HG02798 (cell line): ENCODE results near the gene CHID1.

ENCODE experiments used
- ATAC-seq: cut with Tn5 transposase; IDR thresholded peaks from one replicate; pipeline ENCODE4 v1.9.1; 2021; ENCODE audit warnings: mild to moderate bottlenecking; ENCODE audit not compliant: unreplicated experiment, poor library complexity

CHID1 gene

DNA sequence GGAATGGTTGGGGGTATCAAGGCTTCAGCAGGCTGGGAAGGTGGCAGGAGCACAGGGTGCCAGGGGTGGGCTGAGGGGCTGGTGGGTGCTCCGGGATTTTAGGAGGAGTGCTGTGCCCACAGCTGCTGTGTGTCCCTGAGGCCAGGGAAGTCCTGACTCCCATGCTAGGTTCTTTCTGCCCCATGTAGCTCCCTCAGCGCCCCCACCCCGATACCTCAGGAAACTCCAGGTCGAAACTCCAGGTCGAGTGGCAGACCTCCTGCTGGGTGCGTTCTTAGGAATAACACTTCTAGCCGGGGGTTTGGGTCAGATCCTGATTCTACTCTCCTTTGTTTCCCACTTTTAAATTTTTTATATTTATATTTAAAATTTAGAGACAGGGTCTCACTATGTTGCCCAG is 23.3 kb upstream of the CHID1 start:
- no peak for ATAC-seq

DNA sequence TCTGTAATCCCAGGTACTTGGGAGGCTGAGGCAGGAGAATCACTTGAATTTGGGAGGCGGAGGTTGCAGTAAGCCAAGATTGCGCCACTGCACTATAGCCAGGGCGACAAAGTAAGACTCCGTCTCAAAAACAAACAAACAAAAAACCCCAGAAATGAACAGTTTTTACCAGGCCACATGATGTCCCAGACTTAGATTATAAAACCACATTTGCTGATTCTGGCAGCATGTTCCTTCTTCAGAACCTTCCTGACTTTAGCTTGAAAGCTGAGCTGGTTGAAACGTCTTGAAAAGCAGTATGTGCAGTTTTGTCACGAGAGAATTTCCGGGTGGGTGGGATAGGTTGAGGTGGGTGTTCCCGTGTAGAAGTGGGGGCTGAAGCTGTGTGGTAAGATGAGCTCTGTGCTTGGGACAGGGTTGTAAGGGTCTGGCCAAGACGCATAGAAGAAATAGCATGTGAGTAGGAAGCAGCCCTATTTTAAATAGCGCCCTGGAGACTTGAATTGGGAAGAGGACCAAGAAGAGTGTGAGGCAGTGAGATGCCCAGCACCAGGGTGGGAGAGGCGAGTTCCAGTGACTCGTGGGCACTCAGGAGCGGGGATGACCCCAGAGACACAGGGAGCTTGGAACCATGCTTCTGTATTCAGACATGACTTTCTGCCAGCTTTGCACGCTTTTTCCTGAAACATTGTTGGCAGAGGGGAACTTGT is 22.7 kb upstream of the CHID1 start:
- ATAC-seq: no peak

DNA sequence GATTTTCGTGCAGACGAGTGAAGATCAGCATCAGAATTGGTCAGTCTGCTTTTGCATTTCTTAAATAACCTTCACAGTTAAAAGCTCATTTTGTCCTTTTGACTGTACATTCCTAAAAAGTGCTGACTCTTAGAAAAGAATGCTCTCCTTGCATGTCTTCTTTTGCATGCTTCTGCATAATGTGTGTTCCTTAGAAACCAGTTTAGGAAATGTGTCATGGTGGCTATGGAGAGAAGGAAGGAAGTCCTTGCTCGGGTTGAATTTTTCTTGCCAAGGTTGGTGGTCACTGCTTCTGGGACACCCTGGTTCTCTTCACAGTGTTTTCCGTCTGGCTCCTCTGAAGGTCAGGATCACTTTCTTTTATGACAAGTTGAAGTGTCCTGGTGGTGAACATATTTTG is 21.8 kb upstream of the CHID1 start:
- ATAC-seq: no peak

DNA sequence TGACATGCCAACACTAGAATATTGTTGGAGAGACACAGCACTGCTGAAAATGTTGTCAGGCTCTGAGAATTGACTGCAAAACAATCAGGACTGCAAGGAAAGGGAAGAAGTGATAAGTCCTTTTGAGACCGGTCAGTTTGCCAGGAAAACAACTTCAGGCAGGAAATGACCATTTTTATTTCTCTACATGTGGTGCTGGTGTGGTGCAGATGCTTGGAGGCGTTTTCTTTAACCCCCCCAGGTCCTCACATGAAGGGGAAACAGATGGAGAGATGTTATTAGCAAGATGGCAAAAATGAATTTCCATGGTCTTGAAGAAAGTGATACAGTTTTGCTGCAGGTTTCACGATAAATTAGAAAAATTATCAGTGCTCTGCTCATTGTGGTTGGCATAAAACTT is 20.8 kb upstream of the CHID1 start:
- no peak for ATAC-seq

DNA sequence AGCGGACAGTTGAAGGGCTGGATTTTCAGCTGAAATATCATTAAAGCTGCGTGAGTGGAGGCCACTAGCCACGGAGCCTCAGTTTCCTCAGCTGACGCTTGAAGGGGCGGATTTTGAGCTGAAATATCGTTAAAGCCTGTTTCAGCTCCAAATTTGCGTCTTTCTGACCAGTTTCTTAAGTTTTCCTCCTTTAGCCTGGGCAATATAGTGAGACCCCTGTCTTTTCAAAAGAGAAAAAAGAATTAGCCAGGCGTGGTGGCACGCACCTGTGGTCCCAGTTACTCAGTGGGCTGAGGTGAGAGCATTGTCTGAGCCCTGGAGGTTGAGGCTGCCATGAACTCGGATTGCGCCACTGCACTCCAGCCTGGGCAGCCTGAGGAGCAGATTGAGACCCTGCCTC is 18.8 kb upstream of the CHID1 start:
- ATAC-seq: no peak

DNA sequence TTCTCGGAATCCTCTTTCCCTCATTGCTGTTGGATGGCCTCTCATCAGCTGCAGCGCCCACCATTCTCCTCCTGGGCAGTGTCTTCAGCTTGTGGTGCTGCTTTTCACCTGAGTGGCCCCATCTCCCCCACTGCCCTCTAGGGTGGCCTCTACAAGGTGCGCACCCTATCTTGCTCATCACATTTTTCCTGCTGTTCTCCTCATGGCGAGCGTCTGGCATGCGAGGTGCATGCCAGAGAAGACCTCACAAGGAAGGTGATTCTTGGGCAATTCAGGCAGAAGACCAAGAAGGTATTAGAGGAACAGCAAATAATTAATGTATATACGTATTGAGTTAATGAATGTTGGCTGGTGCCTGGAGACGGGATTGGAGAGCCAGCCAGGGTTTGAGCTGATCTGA is 18.2 kb upstream of the CHID1 start:
- no peak for ATAC-seq

DNA sequence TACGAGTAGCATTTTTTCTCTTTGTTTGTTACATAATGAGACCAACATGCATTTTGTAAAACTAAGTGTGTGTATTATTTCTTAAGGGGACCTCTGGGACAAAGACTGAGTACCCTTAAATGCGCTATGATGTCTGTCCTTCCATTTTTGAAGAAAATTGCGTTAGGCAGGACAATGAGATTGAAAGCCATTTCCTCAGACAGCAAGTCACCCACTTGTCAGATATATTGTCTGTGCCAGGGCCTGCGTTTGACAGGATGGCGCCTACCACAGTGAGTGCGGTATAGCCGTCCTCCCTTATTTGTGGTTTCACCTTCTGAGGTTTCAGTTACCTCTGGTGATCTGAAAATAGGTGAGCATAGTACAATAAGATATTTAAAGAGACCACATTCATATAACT is 17.3 kb upstream of the CHID1 start:
- no peak for ATAC-seq

DNA sequence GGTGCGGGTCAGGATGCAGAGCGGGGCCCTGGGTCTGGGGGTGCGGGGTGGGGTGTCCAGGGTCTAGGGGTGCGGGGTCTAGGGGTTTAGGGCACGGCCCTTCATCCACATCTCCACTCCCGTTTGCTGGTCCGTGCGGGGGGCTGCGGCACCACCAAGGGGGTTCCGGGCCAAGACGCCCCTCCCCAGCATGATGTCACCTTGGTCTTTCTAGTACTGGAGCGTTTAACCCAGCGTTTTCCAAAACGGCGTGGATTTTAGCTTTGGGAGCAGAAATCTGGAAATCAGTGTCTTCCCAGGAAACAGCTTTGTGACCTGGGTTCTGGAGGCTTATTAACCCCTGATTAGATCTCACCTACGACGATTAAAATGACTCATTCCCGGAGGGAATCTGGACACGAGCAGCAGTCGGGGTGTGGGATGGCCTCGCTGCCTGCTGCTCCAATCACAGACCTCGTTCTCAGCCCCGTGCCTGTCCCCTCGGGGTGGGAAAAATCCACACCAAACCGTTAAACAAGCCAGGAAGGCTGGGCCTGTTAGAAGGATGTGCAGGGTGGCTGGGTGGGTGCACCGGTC is 15.8 kb upstream of the CHID1 start:
- ATAC-seq: no peak

DNA sequence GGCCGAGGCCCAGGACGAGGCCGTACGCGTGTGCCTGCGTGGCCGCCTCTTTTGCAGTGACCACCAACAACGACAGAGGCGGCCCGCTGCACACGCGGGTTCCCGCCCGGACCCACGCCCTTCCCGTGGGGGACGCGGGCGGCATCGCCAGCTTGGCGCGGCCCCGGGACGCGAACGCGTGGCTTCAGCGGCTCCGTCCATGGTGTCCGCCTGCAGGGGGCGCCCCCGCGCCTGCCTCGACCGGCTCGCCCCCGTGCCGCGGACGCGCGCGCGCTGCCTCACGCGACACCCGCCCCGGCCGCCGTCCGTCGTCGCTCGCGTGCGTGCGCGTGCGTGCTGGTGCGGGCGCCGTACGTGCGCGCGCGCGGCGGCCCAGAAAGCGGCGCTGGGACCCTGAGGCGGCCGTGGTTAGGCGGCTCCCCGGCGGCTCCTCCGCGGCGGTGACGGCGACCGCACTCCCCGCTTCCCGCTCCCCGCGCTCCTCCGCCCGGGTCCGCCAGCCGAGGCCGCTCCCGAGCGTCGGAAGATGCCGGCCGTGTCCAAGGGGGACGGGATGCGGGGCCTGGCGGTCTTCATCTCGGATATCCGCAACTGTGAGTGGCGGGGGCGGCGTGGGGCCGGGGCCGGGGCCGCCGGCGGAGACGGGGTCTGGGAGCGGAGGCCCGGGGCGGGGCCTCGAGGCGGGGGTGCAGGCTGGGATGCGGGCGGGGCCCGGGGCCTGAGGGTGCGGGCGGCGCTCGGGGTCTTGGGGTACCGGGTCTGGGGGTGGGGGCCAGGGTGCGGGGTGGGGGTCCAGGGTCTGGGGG is 15.1 kb upstream of the CHID1 start, which contains the start of gene AP2A2:
Gene AP2A2, plus strand, starts transcription at position 375 of the 806 bp plus-strand sequence. Its CDS starts 152 bp downstream, at position 527.
- peak; percentile 85 for ATAC-seq

DNA sequence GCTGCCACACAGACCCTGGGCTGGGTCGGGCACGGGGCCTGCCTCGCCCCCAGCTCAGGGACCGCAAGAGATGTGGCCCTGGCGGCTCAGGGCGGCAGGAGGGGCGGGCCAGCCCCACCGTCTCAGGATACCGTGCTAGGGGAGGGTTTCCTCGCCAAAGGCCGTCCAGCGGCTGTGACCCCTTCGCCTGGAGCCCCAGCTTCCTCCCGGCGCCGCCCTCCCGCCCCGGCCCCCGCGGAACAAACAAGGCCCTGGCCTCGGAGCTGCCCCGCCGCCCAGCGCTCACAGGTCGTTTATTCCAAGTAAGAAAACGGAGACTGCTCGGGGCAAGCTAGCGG is 14.5 kb upstream of the CHID1 start:
- no peak for ATAC-seq

DNA sequence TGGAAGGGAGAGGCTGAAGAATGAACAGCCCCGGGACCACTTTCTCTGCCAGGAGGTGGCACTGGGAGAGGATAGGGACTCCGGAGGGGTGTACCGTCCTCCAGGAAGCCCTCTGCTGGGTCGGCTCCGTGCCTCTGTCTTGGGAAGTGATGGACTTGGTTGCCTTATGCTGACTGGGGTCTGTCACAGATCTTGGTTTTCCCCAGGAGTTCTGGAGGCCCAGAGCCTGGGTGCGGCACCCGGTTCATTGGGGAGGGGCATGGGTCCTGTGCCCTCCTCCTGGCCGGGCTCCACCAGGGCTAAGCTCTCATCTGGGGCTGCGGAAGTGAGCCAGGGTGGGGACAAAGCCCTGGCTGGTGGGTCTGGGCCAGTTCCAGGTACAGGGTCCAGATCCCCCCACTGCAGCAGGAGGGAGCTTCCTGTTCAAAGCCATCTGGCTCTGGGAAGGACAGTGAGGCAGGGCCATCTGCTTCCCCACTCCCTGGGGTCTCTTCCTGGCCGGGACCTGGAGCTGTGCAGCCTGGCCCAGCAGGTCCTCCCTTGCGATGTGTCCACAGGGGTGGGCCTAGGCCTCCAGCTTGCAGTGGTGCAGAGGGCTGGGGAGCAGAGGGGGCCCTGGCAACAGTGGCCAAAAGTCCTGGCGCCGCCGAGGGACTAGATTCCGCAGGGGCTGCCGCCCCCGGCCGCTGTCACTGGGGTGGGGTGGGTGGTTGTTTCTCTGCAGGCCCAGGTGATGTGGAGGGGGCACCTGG is 14.0 kb upstream of the CHID1 start:
- no peak for ATAC-seq

DNA sequence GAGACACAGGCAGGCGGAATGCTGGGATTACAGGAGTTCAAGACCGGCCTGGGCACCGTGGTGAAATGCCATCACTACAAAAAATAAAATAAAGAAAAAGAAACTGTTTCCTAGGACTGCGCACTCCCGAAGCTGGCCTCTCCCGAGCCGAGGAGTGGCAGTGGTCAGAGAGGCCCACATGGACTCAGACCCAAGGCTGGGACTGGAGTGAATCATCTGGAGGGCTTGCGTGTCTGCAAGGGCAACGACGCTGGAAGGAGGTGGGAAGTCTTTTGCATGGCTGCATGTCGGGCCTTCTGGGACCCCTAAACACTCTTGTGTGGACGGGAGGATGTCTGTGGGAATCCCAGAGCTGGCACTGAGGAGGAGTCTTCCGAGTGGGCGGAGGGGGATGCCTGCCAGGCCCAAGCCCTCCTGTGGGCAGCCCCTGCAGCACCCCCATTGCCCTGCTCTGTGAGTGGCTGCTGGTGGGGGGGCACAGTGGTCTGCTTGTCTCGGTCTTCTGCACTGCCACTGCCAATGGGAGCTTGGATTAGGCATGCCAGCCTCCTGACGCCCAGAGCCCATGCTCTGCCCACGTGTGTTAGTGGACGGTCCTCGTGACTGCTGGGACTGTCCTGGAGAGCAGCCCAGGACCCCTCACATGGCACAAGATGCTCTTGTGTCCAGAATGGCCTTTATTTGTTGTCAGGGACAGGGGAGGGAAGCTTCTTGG is 13.2 kb upstream of the CHID1 start:
- no peak for ATAC-seq

DNA sequence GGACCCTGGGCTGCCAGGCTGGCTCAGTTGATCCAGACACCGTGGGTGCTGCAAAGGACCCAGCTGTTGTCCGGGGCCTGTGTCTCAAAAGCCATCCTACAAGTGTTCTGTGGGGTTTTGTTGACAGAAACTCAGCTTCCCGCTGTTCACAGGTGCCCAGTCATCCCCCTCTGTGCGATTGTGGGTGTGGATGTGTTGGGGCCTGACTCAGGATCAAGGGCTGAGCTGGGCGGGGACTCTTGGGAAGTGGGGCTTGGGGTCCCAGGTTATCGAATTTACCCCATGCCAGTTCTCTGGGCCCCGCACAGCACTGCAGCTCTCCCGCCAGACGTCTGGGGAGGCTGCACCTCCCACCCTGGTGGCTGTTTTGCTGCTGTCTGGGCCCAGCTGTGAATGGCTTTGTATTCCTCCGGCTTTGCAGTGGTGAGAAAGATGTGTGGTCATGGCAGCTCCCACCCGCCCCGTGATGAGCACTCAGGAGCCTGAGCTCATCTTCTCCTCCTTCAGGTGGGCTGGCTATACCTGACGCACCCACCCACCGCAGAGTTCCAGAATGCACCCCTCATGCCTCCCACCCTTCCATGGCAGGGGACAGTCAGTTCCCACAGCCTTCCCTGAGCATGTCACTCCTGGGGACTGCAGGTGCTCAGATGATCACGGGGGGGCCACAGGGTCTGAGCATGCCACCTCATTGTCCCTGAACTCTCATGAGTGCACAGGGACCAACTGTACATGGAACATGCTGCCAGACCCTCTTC is 11.5 kb upstream of the CHID1 start:
- ATAC-seq: no peak

DNA sequence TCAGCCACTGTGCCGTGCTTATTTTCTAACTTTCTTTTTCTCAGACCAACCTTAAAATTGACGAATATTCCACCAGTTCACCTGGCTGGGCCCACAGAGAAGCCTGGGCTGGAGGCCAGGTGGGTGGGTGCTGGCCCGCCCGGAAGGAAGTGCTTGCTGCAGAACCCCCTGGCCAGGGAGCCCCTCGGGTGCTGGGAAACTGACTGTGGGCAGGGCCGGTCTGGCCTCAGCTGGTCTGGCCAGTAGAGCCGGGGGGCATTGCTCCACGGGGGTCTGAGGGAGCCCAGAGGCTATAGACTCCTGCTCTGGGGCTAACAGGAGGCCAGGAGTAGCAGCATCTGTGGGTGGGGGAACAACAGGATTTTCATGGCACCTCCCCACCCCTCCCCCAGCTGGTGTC is 6.8 kb upstream of the CHID1 start:
- no peak for ATAC-seq

DNA sequence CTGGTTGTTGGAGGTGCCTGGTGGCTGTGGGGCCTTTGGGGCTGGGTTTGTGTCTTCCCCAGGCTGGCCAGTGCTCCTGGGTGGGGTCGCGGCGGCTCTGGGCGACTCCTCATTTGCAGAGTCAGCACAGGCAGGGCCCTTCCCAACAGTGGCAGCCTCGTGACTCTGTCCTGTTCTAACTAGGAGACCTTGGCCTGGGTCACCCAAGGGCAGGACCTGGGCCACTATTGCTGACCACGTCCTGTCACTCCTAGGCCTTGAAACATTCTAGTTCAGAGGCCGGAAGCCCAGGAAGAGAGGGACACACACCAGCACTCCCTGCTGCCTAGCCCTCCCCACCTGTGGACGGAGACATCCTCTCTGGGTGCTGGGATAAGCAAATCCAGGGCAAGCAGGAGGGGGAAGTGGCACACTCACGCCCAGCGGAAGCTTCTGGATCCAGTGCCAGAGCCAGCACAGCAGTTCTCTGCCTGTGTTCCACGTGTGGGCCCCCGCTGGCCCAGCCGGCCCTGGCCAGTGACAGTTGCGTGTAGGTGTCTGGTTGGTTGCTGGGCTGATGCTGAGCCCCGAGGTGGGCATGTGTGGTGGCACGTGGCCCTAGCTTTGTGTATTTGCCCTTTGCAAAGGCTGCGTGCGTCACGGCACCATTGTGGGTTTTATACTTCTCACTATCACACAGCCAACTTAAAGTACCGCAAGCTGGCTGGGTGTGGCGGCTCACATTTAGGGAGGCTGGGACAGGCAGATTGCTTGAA is 4.3 kb upstream of the CHID1 start:
- ATAC-seq: no peak

DNA sequence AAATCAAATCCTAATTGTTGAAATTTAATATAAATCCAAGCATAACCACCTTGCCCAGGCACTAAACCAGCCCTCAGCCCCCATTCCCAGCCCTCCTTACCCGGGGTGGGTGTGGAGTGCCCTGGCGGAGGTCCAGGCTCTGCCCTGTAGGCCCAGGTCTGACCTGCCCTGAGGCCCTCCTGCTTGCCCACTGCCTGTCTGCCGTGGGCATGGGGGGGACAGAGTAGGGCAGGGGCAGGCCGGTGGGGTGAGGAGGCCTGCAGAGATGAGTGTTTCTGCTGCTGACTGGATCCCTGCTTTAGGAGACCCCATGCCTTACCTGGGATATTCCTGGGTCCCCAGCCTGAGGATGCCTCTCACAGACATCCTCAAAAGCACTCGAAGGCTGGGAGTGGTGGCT is 3.6 kb upstream of the CHID1 start:
- ATAC-seq: no peak

DNA sequence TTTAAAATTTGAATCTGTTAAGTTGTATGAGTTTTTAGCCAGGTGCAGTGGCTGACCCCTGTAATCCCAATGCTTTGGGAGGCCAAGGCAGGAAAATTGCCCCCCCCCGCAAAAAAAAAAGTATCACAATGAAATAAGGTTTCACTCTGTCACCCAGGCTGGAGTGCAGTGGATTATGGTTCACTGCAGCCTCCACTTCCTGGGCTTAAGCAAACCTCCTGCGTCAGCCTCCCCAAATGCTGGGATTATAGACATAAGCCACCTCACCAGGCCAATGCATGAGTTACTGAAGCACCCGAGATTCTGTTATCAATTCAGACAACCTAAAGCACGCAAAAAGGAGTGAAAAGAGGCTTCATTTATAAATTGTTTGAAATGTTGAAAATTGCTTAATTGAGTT is 2.4 kb upstream of the CHID1 start:
- no peak for ATAC-seq

DNA sequence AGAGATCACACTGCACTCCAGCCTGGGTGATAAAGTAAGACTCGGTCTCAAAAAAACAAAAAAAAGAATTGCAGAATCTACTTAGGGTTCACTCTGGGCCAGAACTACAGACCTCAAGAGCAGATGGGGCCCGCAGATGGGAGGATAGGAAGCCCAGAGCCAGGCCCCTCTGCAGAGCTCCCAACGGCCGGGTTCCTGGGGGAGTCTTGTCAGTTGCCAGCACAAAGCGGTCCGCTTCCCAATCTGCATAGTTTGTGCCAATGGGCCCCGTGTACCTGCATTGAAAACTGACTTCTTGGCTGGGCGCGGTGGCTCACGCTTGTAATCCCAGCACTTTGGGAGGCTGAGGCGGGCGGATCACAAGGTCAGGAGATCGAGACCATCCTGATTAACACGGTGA is 1.7 kb upstream of the CHID1 start:
- no peak for ATAC-seq

DNA sequence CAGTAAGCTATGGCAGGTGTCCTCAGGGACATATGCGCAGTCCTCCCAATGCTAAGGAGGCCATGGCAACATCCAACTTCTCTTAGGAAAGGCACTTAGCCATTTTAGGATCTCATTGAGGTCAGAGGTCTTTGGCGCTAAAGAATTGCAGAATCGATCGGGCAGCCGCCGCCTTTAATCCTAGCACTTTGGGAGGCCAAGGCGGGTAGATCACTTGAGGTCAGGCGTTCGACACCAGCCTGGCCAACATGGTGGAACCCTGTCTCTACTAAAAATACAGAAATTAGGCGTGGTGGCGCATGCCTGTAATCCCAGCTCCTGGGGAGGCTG is 1.2 kb upstream of the CHID1 start:
- no peak for ATAC-seq
